H1 (cell line): ENCODE results near the gene MPND.

Source experiments
- CHD7 ChIP-seq: fragments of 300-600 bp; sonication (generic); IDR thresholded peaks from 2 replicates; pipeline ENCODE4 v1.7.1; 2012; ENCODE audit warnings: low read length, moderate library complexity, mild to moderate bottlenecking, inconsistent platforms; ENCODE audit not compliant: insufficient replicate concordance
- CTCF ChIP-seq, 3 experiments: IDR thresholded peaks; 1 replicate in 2 of 3; 2 replicates in 1 of 3; pipeline versions ENCODE4 v1.5.1 to v1.6.1; 2011; ENCODE audit warnings: low read length in 3 of 3, mild to moderate bottlenecking in 3 of 3, inconsistent platforms in 2 of 3, low read depth in 1 of 3, moderate library complexity in 1 of 3; ENCODE audit not compliant: insufficient read depth in 1 of 3; ENCODE audit errors: control extremely low read depth in 1 of 3
- EP300 ChIP-seq, 2 experiments: IDR thresholded peaks; 1 replicate in 1 of 2; 2 replicates in 1 of 2; pipeline ENCODE4 v1.6.1; 2011 to 2012; ENCODE audit warnings: low read depth in 2 of 2, low read length in 2 of 2, mild to moderate bottlenecking in 2 of 2, borderline replicate concordance in 1 of 2, inconsistent platforms in 1 of 2, moderate library complexity in 1 of 2
- JUN ChIP-seq: IDR thresholded peaks from 2 replicates; pipeline ENCODE4 v1.6.1; 2011; ENCODE audit warnings: low read depth, mild to moderate bottlenecking, improper control_type of control experiment, low read length
- ZNF274 ChIP-seq: IDR thresholded peaks from 2 replicates; pipeline ENCODE4 v1.7.0; 2012; ENCODE audit warnings: low read length, borderline replicate concordance; ENCODE audit errors: extremely low read depth

GRCh38 chr19:4390567-4391305, 47.4 kb downstream of the MPND start:
- TF ChIP-seq EP300 (IDR thresholded peaks at IDR 0.05; ENCODE audit: borderline replicate concordance in 1 of 2, low read depth in 2 of 2, low read length in 2 of 2) = no peak
- no peak for TF ChIP-seq CTCF (IDR thresholded peaks at IDR 0.05; ENCODE audit: control extremely low read depth in 1 of 3, insufficient read depth in 1 of 3, low read depth in 1 of 3, low read length in 3 of 3)
- no peak for TF ChIP-seq CHD7
- no peak for TF ChIP-seq JUN
- no peak for TF ChIP-seq ZNF274
